HG02884 (cell line): ENCODE results near the gene LNPK.
"Not testable (repeated sequence)": the region's sequence is repeated elsewhere in the genome, so short reads cannot be mapped to it uniquely, and the experiment has no call there.

ENCODE experiments used
- ATAC-seq: cut with Tn5 transposase; IDR thresholded peaks from one replicate; pipeline ENCODE4 v1.9.1; 2021; ENCODE audit warnings: mild to moderate bottlenecking, moderate library complexity; ENCODE audit not compliant: unreplicated experiment

The LNPK gene

DNA sequence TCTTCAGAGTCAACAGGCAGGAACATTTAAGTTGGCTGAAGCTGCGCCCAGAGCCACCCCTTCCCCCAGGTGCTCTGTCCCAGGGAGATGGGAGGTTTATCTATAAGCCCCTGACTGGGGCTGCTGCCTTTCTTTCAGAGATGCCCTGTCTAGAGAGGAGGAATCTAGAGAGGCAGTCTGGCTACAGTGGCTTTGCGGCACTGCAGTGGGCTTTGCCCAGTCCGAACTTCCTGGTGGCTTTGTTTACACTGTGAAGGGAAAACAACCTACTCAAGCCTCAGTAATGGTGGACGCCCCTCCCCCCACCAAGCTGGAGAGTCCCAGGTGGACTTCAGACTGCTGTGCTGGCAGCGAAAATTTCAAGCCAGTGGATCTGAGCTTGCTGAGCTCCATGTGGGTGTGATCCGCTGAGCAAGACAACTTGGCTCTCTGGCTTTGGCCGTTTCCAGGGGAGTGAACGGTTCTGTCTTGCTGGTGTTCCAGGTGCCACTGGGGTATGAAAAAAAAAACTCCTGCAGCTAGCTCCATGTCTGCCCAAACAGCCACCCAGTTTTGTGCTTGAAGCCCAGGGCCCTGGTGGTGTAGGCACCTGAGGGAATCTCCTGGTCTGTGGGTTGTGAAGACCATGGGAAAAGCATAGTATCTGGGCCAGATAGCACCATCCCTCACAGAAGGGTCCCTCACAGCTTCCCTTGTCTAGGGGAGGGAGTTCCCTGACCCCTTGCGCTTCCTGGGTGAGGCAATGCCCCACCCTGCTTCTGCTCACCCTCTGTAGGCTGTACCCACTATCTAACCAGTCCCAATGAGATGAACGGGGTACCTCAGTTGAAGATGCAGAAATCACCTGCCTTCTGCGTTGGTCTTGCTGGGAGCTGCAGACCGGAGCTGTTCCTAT lies 88.0 kb downstream of the LNPK start:
- ATAC-seq: not testable (repeated sequence)

GRCh38 chr2:175913267-175913666 lies 88.8 kb downstream of the LNPK start:
- ATAC-seq: not testable (repeated sequence)

- no peak for ATAC-seq
Observed at GRCh38 chr2:175904035-175904434, 98.0 kb downstream of the LNPK start.

GRCh38 chr2:175903384-175903936 lies 98.6 kb downstream of the LNPK start:
- no peak for ATAC-seq

DNA sequence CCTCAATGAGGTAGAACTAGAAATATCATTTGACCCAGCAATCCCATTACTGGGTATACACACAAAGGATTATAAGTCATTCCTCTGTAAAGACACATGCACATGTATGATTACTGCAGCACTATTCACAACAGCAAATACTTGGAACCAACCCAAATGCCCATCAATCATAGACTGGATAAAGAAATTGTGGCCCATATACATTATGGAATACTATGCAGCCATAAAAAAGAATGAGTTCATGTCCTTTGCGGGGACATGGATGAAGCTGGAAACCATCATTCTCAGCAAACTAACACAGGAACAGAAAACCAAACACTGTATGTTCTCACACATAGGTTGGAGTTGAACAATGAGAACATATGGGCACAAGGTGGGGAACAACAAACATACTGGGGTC lies 106.1 kb downstream of the LNPK start:
- not testable (repeated sequence) for ATAC-seq

GRCh38 chr2:175892046-175892445 lies 110.0 kb downstream of the LNPK start:
- no peak for ATAC-seq

- no peak for ATAC-seq
Observed at GRCh38 chr2:175890636-175891242, 111.3 kb downstream of the LNPK start.

- ATAC-seq: no peak
Observed at GRCh38 chr2:175889701-175890302, 112.3 kb downstream of the LNPK start.

DNA sequence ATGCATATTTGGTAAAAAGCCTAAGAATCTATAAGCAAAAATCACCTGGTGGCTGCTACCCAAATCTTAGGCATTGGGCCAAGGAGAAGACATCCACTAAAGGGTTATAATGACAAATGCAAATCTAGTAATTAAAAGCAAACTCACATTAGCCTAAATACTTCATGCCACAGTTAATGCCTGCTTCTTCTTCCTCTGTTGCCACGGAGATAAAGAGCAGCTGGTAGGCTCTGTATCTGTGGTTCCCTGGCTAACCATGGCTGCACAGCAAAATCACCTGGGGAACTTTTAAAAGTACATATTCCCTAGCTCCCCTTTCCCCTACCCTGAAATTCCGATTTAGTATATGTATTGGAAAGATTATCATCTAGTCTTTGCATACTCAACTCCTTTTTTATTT lies 114.3 kb downstream of the LNPK start:
- no peak for ATAC-seq

DNA sequence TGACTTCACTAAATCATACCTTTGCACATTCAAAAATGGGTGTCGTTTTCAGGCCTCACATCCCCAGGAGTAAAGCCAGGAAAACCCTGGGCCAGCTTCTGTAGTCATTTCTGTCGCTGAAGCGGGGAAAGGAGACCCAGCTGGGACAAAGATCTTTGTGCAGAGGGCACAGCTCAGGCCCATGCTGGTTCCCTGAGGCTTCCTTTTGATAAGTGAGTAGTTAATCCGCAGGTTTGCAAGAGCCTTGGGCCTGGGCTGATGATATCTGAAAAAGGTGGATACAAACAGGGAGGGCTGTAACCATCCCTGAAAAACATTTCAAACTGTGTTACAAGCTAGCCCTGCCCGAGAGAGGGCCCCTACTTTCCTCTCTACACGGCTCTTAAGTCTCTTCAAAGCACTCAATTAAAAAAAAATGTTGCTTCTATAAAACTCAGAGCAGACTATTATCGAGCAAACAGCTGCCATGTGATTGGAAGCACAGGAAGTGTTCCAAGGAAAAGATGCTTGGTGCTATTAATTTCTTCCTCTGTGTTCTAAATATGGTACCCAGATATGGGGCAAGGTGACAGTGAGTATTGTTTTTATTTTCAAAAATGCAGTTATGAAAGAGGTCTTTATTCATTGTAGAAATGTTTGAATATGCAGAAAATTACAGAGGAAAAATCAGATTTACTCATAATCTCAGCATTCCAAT lies 117.2 kb downstream of the LNPK start:
- no peak for ATAC-seq

DNA sequence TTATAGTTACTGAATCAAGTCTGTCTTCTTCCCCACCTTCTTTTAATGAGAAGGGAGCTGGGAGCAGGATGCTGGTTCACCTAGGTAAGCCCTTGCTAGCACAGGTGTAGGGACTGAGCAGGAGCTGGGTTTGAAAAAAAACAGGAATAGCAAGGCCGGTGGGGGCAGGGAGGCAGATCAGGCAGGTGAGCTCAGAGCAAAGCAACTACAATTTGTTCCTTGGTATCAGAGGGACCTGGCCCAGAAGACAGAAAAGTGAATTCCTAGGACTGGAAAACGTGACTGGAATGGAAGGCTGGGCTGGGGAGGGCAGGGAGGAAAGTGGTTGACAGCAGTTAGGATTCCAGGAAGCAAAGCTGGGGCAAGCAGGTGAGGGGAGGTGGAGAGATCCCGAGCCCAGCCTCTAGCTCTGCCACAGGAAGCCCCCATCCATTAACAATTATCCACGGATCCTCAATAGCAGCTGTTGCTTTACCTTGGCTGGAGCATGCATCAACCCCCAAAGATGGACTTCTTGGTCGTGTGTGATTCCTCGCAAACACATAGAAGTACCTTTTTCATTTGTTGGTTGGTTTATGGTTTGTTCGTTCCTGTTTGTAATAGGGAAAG lies 118.4 kb downstream of the LNPK start:
- no peak for ATAC-seq

DNA sequence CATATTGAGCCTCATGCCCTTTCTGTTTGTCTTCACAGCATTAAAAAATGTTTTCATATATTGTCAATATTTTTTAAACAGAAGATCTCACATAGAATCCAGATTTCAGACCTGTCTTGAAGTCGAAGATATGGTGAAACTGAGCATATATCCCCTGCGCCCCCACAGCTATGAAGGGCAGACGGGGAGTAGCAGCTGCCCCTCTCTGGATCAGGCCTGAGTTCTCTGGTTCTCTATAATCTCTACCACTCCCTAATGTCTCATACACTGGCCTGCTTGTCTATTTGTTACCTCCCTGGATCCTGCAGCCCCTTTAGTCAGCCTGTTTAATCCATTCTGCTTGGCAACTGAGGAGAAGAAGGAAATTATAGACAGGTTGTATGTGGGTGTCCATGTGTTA lies 122.4 kb downstream of the LNPK start:
- no peak for ATAC-seq

DNA sequence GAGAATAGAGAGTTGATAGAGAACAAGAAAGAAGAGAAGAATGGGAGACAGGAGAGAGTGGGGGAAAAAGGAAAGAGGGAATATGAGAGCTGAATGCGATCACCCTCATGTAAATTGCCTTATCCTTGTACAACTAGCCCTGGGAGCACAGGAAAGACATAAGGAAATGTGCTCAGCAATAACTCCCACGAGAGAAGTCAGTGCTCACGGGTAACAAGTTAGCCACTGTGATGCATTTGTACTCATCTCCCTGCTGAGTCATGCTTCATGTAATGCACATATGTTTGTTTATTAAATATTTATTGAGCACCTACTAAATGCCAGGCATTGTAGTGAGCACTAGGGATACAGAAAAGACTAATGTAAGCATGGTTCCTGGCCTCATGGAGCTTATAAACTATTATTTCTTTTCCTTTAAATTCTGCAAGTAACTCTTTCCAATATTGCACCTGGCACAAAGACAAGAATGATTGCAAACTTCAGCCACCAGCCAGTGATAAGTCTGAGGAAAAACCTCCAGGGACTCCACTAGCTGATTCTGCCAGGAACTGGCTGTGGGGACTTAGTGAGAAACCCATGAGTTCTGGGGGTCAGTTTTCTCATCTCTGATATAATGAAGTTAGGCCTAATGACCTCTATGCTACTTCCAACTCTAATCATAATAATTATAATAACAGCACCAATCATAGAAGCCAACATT lies 124.1 kb downstream of the LNPK start:
- no peak for ATAC-seq

- no peak for ATAC-seq
Observed at GRCh38 chr2:175874291-175874690, 127.8 kb downstream of the LNPK start.
